Activated effector memory CD4-positive, alpha-beta T cell treated with Interleukin-2 at 50 U/mL for 16 hours (primary cell): ENCODE measurements around the gene PLAAT2.
"Not testable (repeated sequence)": the region's sequence is repeated elsewhere in the genome, so short reads cannot be mapped to it uniquely, and the experiment has no call there.

Experiments
- DNase-seq: peaks from one replicate; pipeline ENCODE4 v3.0.0-alpha.2; 2020

Gene PLAAT2

DNA sequence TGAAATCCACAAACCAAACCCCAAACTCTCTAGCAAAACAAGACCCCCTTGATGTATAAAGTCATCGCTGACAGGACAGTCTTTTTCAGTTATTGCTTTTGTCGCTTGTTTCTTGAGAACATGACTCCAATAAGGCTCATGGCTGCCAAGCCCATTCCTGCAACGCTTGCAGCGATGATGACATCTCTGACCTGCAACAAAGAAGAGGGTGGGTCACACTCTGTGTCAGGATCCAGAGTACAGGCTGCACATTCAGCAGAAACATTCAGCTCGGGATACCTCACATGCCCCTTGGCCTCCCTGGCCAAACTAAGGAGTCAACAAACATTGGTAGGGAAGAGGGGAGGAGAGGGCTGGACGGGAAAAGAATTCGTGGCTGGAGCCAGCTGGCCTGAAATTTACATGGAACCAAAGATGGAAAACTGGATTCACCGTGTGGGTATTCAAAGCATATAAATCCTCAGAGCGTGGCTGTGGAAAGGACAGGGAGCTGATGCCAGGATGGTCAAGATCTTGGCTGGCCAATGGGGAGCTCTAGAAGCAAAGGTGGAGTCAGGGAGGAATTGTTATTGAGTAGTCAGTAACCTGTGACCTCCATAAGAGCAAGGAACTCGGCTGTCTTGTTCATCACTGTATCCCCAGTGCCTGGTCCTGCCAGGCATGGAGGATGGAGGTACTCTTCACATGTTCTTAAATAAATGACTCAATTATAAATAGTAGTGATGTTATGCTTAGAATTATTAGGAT is 11.8 kb upstream of the PLAAT2 start:
- no peak for DNase-seq

DNA sequence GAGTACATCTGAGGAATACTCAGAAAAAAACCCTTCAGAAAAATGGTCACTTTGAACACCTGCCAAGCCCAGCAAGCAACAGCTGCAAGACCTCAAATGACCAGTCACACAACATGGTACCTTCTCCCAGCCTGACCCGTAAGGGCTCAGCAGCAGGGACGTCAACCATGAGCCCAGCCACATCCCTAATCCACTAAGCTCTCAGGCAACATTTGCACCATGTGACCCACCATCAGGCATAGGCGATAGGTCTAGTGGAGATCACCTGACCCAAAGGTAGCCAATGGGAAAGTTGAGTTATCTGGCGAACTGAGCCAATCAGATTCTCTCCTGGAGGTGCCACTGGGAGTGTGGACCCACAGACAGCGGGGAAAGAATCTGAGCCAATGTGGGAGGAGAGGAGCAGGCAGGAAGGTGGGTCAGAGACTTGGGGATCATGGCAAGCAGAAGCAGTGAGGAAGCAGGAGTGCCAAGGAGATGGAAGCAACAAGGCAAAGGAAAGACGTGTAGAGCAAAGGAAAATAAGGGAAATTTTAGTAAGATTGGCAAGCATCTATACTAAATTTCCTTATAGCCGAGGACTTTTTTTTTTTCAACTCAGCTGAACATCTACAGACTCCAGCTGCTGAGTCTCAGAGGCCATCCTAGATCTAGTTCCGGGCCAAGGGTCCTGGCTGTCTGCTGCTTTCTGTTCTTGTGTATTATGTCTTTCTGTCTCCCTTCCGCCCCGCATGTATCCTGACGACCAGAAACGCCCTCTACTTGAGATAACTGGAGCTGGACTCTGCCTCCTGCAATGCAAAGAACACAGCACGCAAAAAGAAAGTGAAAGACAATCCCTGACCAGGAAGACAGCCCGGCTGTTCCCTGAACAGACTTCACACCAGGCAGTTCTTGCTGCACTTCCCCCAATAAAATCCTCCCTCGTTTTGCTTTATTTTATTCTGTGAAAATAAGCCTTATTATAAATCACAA is 11.0 kb upstream of the PLAAT2 start:
- DNase-seq: no peak

GRCh38 chr11:63572026-63572688 is 9.0 kb upstream of the PLAAT2 start:
- DNase-seq: no peak

GRCh38 chr11:63569570-63569969 is 6.4 kb upstream of the PLAAT2 start:
- no peak for DNase-seq

DNA sequence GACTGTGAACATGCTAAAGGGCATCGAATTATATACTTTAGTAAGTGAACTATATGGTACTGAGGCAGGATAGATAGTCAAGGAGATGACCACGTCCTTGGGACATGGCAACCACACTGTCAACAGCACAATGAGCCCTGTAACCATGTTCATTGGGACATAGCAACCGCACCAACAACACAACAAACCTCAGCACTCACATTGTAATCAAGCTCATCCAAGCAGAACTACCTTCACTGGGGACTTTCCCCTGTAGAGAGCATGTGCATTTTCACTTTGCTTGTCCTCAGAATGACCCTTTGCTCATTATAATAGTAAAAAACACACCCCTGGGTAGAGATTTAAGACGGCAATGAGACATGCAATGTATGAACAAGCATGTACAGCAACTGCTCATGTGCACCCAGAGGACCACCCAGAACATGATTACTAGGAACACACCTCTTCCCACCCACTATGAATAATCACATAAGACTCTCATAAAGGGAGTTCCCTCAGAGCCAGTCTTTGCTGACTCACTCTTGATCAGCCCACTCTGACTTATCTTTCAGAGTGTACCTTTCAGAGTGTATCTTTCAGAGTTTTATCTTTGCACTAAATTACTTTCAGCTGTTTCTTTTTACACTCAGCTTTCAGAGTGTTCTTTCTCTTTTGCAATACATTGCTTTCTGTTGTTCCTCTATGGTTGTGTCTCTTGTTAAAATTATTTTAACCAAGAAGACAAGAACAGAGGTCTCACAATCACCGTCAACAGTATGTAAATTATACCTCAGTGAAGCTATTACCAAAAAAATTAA is 4.1 kb upstream of the PLAAT2 start:
- peak; percentile 38 for DNase-seq

GRCh38 chr11:63564784-63565350 is 1.7 kb upstream of the PLAAT2 start:
- no peak for DNase-seq

DNA sequence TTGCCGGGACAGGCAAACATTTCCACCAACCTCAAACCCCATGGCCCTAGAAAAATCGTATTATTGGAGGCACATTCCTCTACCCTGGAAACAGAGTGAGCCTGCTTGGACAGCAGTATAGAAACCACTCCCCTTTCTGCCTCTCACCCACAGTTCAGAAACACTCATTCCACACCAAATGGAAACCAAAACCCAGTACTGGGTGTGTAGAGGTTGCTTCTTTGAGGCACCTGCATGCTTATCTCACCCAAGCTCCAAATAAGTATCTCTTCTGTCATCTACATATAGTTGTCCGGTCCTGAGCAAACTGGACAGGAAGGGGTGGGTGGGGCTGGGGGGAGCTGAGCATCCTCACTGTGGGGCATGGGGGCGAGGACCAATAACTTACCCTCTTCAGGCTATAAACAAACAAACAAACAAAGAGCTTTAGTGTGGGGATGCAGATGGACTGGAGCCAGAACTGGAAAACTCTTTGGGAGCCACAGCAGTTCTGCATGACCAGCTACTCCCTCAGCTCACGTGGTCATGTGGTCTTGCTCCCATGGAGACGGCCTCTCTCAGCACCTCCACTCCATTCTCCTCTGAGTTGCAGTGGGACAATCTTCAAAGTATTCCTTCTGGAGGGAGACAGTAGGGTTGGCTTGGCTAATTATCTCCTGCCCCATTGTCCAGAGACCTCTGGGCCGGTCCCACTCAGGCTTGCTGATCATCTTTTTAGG is 1.0 kb upstream of the PLAAT2 start:
- DNase-seq: no peak

DNA sequence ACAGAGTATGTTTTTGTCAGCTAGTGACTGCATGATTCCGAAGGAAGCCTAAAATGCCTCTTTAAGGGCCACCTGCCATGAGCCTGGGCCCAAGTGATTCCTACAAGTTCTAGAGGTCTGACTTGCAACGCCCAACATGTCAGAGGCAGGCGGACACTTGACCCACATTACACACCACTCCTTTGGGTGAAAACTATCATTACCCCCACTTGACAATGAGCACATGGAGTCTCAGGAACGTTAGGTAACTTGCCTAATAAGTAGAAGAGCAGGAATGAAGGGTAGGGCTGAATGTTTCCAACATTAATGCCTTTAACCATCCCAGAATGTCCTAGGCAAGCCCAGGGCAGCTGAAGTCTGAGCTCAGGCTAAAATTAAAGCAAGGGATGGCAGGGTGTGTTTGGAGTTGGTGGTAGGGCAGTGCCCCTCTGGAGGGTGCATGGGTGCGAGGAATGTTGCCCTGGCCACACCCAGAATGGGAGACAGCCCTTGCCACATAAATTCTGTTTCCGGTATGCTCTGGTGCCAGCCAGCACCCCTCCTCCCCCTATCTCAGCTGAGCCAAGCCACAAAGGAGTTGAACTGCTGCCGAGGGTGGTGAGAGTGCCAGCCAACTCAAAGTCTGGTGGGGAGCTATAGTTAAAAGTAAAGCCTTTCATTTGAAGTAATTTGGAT is 2.5 kb downstream of the PLAAT2 start:
- no peak for DNase-seq

- no peak for DNase-seq
Observed at GRCh38 chr11:63558459-63559157, 4.6 kb downstream of the PLAAT2 start.

DNA sequence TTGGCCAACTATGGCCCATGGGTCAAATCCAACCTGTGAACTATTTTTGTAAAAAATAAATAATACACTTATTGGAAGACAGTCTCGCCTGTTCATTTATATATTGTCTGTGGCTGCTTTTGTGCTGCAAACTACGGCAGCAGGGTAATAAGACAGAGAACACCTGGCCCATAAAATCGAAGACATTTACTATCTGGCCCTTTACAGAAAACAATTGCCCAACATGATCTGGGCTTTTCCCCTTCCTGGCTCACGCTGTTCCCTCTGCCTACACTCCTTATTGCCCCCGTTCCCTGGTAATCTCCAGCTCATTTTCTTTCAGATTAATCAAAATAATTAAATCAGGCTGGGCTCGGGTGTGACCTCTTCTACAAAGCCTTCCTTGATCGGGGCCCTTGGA is 5.6 kb downstream of the PLAAT2 start:
- DNase-seq: no peak

DNA sequence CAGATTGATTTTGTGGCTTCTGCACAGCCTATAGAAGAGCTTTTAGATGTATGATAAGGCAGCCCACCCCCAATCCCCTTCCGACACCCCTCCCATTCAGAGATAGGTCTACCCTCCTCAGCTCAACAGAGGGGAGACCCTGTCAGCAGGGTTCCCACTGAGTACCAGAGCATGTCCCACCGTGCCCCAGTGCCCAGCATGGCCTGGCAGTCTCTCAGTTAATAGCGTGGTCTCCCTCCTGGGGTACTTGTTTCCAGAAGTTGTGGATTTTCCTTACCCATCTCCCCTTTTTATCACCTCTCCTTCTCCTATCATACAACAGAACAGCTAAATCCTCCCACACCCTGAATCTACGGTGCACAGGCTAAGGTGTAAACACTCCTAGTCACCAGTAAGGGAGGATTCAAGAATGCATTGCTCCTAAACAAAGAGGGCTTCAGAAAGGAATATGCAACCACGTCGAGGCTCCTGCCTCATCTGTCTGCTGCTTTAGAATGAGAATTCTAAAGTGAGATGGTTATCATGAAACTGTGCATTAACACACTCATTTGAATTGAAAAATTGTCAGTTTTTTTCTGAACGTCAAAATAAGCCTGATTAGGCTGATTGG is 6.7 kb downstream of the PLAAT2 start:
- DNase-seq: no peak

GRCh38 chr11:63554877-63555223 is 8.3 kb downstream of the PLAAT2 start:
- DNase-seq: no peak

GRCh38 chr11:63553759-63554158 is 9.4 kb downstream of the PLAAT2 start:
- DNase-seq: peak; percentile 32

DNA sequence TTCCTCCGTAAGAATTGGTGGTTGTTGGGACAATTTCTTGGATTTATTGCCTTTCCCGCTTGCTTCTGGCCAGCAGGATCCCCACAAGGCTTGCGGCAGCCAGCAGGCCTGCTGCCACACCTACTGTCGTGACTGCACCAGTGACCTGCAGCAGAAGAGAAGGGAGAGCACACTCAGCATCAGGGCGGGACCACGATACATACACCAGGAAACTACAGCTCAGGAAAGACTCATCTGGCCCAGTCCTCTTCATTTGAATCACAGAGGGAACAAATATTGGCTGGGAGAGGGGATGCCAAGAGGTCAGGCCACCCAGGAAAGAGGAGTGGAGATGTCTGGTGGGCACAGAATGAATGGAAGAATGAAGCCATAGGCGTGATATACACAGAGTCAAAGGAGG is 10.3 kb downstream of the PLAAT2 start:
- DNase-seq: no peak

DNA sequence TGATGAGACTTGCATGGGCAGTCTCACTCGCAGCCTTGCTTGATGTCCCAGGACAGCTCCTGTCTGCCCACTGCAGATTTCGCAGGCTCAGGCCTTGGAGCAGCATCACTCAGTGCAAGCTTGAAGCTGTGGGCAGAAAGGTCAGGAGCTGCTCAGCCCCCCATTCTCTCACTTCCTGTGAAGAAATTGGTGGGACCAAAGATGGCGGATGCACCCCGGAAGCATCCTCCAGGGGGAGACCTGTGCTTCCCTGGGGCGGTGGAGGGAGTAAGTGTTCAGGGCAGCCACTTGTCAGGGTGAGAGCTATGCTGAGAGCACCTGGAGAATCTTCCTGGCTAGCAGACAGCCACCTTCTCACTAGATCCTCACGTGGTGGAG is 11.3 kb downstream of the PLAAT2 start:
- no peak for DNase-seq

DNA sequence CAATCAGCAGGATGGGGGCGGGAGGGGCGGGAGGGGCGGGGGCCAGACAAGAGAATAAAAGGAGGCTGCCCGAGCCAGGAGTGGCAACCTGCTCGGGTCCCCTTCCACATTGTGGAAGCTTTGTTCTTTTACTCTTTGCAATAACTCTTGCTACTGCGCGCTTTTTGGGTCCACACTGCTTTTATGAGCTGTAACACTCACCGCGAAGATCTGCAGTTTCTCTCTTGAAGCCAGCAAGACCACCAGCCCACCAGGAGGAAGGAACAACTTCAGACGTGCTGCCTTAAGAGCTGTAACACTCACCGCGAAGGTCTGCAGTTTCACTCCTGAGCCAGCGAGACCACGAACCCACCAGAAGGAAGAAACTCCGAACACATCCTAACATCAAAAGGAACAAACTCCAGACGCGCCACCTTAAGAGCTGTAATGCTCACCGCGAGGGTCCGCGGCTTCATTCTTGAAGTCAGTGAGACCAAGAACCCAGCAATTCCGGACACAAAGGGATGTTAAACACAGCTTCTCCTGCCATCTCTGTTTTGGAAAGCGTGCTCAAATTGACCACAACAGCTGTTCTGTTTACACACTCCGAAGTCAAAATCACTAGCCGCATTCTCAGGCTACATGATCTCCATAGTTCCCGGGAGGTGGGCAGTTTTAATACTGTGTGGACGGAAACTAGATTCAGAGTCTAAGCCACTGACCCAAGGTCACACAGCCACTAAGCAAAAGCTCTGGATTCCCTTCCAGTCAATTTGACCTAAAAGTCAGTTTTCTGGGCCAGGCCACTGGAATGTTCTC is 11.9 kb downstream of the PLAAT2 start:
- no peak for DNase-seq

DNA sequence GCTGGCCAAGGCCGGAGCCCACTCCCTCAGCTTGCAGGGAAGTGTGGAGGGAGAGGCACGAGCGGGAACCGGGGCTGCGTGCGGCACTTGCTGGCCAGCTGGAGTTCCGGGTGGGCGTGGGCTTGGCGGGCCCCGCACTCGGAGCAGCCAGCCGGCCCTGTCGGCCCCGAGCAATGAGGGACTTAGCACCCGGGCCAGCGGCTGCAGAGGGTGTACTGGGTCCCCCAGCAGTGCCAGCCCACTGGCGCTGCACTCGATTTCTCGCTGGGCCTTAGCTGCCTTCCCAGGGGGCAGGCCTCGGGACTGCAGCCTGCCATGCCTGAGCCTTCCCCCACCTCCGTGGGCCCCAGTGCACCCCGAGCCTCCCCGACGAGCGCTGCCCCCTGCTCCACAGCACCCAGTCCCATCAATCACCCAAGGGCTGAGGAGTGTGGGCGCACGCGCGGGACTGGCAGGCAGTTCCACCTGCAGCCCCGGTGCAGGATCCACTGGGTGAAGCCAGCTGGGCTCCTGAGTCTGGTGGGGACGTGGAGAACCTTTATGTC is 13.0 kb downstream of the PLAAT2 start:
- not testable (repeated sequence) for DNase-seq

- DNase-seq: no peak
Observed at GRCh38 chr11:63549411-63549810, 13.8 kb downstream of the PLAAT2 start.

GRCh38 chr11:63548178-63548577 is 15.0 kb downstream of the PLAAT2 start:
- no peak for DNase-seq
